Activated CD4-positive, alpha-beta T cell treated with anti-CD3 and anti-CD28 coated beads, Interleukin-2, amount 50 U/mL, for 4 hours (primary cell): ENCODE results near the gene ZEB2.

Experiments used
- DNase-seq, 2 experiments: peaks; one replicate each; pipeline ENCODE4 v3.0.0-alpha.2; 2020

ZEB2 gene

GRCh38 chr2:144468823-144469595, 50.9 kb downstream of the ZEB2 start:
- DNase-seq: no peak

DNA sequence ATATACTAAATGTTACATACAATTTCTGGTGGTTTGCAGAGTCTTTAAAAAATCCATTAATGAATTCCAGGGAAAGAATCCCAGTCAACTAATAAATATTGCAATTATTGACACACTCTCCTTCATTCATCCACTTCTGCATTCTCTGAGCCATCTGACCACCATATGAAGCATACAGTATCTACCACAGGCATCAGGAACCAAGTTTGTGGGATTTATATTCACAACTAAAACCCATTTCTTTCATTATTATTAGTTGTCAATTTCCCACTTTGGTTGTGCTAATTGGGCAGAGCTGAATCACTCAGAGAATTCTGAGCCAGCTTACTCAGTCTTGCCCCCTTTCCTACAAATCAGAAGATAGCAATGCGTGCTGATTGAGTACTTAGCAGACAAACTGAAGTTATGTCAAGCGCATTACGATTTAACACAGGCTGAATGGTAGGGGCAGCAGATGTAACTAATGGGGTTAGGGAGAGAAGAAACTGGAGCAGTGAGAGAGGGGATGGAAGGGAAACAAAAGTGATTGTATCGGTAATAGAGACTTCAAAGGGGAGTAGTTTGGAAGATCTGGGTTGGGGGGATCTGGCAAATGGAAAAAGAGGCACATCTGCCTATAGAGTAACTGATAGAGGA, 52.3 kb downstream of the ZEB2 start:
- DNase-seq: no peak

DNA sequence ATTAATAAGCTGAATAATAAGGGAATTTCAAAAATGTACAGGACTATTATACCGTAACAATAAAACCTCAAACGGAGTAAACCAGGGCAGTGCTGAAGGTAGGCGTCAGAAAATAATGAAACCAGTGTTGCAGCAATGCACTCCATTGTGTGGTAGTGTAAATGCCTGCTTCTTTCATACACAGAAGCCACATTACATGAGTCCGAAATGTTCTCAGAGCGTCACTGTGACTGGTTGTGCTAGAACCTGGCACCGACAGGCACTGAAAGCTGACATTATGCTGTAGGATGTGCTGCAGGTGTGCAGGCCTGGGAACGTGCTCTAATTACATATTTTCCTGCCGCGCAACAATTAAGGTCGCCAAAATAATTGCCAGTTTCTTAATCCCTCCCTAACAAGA, 53.3 kb downstream of the ZEB2 start:
- DNase-seq: no peak

- no peak for DNase-seq
Observed at GRCh38 chr2:144465749-144466148, 54.2 kb downstream of the ZEB2 start.

DNA sequence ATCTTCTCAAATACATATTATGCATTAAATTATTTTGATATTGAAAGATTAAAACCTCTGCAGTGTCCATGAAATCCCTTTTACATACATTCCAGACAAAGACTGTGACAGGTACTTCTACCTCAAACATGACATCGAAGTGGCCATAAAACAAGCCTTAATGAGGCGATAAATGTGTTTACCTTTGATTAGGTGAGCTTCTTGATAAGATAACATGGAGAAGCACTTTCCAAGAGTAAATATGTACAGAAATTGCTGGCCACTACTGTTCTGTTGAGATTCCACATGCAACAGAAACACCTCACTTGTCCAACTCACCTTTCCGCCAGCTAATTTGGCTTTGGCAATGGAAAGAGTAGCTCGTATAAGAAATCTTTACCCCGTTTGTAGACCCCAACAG, 55.2 kb downstream of the ZEB2 start:
- DNase-seq: no peak

- no peak for DNase-seq
Observed at GRCh38 chr2:144463266-144463665, 56.7 kb downstream of the ZEB2 start.

DNA sequence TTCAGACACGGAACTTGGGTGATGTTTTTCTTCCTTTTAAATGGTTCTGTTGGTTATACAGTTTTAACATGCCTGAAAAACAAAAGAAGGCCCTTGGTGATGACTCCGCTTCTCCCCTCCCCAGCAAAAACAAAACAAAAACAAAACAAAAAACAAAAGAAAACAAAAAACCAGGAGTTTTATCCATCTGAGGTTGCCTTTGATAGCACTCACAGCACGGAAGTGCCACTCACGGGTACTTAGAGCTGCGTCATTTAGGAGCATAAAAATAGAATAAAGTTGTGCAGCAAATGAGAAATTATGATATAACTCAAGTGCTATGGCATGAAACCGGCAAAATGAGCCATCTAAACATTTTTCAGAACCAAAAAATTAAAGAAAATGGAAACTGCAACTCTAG, 57.7 kb downstream of the ZEB2 start:
- DNase-seq: no peak

GRCh38 chr2:144461308-144461766, 58.6 kb downstream of the ZEB2 start:
- no peak for DNase-seq

- no peak for DNase-seq
Observed at GRCh38 chr2:144460727-144461307, 59.1 kb downstream of the ZEB2 start.

DNA sequence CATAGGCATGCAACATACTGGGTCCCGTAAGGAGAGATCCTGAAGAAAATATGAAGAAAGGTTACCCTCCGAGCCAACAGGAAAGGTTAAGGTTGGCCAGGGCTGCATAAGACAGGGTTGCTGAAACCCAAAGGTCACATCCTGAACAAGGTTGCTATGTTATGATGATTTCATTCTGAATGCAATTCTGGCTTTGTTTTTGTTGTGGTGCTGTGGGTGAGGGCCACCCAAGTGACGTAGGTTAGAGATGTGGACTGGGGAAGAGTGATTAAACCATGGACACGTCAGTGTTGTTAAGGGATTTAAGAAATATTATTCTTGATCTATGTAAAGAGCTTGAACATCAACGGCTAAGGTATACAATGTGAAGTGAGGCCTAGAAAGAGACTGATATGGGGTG, 60.0 kb downstream of the ZEB2 start:
- no peak for DNase-seq

DNA sequence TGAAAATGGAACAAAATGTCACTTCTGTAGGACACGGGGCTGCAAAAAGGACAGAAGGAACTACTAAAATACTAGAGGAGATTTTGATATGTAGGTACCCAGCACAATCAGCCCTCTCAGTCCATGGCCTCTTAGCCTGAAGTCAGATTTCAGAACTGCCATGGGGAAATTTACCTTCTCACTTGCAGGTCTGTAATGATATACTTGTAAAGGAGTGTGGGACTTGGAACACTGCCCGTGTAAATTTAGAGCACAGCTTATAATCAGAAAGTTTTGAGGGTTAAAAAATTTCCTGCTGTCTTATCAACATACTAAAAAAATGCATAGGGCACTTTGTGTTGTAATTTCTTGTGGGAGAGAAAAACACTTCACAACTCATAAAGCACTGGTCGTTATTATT, 60.6 kb downstream of the ZEB2 start:
- DNase-seq: no peak

- DNase-seq: no peak
Observed at GRCh38 chr2:144458541-144458940, 61.4 kb downstream of the ZEB2 start.

DNA sequence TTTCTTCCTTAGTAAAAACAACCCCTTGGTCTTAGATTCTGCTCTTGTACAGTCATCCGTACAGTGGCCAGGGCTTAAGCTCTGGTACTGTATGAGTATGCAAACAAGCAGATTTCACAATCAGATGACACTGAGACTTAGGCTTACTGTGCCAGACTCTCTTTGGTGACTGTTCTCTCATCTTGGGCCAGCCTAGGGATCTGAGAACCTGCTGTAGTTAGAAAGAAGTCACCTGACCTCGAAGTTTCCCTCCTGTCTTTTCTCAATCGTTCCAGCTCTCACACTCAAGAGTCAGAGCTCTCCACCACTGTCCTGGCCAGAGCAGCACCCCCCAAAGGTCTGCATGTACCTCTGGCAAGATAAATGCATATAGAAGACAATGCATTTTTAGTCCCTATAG, 63.2 kb downstream of the ZEB2 start:
- DNase-seq: no peak

GRCh38 chr2:144455987-144456386, 63.9 kb downstream of the ZEB2 start:
- no peak for DNase-seq

- no peak for DNase-seq
Observed at GRCh38 chr2:144454466-144455287, 65.2 kb downstream of the ZEB2 start.

GRCh38 chr2:144453486-144454158, 66.3 kb downstream of the ZEB2 start:
- DNase-seq: no peak

DNA sequence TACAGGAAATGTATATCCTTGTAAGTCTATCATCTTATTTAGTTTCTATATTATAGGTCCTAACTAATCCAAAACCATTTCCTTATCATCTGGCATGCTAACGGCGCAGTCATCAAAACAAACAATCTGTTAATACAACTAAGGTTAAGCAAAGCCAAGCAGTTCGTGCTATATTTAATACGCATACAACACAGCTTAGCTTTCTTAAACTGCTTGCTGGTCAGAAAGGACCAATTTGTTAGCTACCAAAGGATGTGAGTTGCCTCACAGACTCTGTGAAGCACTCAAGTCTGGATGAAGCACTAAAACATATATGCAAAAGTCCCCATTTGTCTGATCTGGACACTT, 67.0 kb downstream of the ZEB2 start:
- DNase-seq: no peak

DNA sequence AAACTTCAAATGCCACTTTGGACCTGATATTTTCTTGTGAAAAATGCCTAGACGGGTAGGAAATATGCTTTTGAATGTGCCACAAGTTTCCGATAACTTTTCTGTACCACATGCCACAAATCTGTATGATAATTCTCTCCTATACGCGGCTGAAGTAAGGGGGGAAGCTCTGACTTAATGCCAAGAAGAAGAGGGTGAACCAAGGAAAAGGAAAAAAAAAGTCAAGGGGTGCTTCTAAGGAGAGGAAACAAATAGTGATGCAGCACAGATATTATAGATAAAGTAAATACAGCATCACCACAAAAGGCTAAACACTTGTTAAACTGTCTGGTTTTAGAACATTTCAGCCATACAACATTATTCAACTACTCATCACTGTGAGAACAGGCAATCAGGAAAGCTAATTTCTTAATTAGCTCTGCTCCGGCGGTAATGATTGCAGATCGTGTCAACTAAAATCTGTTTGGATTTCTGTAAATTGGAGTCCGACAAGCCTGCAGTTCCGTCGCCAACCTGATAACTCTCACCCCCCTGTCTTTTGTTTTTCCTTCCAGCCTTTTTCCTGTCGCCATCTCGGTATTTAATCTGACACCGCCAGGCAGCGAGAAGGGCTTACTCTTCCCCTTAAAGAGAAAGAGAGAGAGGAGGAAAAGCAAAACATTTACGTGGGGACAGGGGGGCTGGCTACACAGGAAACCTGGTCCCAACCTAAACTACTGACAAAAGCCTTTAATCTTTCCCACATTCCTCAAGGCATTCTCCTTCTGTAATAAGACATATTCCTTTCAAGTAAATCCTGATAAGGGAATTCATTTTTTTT, 67.5 kb downstream of the ZEB2 start:
- no peak for DNase-seq

- no peak for DNase-seq
Observed at GRCh38 chr2:144451443-144451842, 68.5 kb downstream of the ZEB2 start.

GRCh38 chr2:144449028-144449406, 70.9 kb downstream of the ZEB2 start:
- DNase-seq: no peak

GRCh38 chr2:144448389-144449027, 71.4 kb downstream of the ZEB2 start:
- DNase-seq: no peak

DNA sequence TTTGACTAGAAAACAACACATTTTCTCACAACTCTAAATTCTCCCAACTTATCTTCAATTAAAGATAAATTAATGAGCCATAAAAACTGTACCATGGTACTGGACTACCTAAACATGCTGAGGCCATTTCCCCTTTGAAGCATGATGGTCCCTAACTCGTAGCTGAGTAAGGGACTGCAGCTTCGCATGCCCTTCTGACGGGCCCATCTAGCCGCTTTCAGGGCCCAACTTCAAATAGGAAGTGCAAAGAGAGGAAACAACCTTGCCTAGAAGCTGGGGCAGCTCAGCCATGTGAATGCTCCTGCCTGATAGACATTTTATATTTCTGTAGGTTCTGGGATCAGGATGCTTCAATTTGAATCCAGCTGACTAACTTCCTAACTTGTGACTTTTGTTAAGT, 72.4 kb downstream of the ZEB2 start:
- DNase-seq: no peak
